HG02588 (cell line): ENCODE results near the gene CIPC.

ENCODE experiments used
- ATAC-seq: cut with Tn5 transposase; IDR thresholded peaks from one replicate; pipeline ENCODE4 v1.9.1; 2021; ENCODE audit warnings: mild to moderate bottlenecking, moderate library complexity; ENCODE audit not compliant: unreplicated experiment

Gene CIPC

DNA sequence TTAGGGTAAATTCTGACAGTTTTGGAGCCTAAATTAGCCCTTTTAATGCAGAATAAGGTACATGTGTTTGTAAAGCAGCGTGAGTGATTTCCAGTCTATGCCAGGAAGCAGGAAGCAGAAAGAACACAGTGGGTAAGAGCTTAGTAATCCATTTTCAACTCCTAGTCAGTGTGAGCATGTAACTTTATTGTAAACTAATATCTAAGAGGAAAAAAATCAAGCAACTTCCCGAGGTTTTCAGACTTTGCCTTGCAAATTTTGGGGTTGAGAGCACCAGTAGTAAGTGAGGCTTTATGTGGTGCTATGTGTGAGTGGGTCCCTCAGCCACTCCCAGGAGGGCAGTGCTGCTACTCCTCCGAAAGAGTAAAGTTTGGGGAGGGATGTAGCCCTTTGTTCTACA, 2.9 kb downstream of the CIPC start:
- ATAC-seq, result no peak

GRCh38 chr14:77102154-77102553, 4.1 kb downstream of the CIPC start:
- no peak for ATAC-seq

GRCh38 chr14:77103475-77103874, 5.4 kb downstream of the CIPC start:
- ATAC-seq, result no peak

- no peak for ATAC-seq
Observed at GRCh38 chr14:77103951-77104350, 5.9 kb downstream of the CIPC start.

DNA sequence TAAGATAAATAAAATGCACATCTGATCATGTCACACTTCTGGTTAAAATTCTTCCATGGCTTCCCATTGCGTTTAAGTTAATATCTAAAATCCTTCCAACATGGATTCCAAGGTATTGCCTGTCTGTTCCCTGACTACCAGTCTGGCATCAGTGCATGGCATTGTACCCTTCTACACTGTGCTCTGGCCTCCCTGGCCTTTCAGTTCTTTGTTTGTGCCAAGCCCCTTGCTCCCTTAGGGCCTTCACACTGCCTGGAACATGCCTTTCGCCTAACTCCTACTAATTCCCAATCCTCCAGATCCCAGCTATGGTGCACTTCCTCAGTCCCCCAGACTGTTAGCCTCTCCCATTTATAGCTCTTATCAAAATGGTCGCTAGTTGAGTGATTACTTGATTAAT, 6.3 kb downstream of the CIPC start:
- no peak for ATAC-seq

DNA sequence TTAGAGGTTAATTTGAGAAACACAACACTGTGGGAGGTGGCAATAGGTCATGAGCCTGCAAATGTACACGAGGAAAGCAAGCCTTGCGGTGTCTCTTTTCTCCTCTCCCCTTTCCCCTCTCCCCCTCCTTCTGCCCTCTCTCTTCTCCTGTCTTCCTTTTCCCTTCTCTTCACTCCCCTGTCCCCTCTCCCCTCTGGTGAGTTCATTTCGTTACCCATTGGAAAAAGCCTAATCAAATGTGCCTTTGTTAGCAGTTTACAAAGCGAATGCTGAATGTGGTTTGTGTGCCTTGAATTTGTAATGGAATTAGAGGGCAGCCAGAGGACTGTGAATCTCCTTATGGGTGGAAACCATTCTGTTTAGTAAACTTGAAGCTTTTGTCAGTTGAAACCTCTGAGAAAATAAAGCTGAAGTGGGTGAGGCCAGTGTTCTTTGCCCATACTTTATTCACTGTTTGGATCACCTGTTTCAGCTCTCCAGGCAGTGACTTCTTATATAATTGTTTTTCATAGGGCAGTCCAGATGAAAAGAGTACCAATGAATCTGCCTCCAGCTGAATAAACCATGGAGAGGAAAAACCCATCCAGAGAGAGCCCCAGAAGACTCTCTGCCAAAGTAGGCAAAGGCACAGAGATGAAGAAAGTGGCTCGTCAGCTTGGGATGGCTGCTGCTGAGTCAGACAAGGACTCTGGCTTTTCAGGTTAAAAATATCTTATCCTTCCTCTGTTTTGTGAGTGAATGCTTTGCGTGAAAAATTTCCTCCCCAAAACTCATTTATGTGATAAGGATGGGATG, 7.3 kb downstream of the CIPC start:
- ATAC-seq, result no peak

GRCh38 chr14:77106666-77107065, 8.6 kb downstream of the CIPC start:
- no peak for ATAC-seq

GRCh38 chr14:77107228-77107627, 9.2 kb downstream of the CIPC start:
- ATAC-seq, result no peak

DNA sequence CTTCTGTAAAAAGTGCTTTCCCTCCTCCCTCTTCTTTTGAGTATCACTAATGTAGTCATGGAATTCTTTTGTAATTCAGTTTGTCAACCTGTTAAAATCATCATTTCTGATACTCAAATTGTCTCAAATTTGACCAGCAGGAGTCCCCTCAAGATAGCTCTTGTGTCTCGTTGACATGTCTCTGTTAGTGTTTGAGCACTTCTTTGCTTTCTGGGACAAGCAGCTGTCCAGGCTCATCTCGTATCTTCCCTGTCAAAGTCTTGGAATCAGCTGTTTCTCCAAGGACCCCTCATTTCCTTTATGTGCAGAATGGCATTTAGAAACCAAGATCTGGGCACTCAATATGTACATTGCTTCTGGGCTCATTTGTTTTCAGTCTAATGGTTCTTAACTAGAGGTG, 10.7 kb downstream of the CIPC start:
- ATAC-seq, result no peak

GRCh38 chr14:77109656-77110055, 11.6 kb downstream of the CIPC start:
- no peak for ATAC-seq

- ATAC-seq, result no peak
Observed at GRCh38 chr14:77110286-77110685, 12.2 kb downstream of the CIPC start.

DNA sequence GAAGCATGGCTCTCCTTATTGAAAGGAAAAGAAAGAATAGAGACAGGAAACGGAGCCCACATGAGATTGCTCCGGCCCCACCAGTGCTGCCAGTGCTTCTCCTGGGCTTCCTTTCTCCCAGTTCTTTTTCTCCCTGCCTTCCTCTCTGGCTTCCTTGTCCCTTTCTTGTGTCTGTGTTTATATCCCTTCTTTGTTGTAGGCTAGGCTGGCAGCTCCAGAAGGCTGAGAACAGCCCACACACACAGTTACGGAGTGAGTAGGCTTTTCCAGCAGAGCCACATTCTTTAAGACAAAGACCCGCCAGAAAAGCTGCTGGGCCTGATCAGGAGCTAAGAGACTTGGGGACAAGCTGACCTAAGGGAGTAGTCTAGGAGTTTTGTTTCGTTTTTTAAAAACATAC, 13.0 kb downstream of the CIPC start:
- ATAC-seq, result no peak

- no peak for ATAC-seq
Observed at GRCh38 chr14:77113644-77114043, 15.6 kb downstream of the CIPC start.

GRCh38 chr14:77114609-77115008, 16.6 kb downstream of the CIPC start:
- no peak for ATAC-seq

DNA sequence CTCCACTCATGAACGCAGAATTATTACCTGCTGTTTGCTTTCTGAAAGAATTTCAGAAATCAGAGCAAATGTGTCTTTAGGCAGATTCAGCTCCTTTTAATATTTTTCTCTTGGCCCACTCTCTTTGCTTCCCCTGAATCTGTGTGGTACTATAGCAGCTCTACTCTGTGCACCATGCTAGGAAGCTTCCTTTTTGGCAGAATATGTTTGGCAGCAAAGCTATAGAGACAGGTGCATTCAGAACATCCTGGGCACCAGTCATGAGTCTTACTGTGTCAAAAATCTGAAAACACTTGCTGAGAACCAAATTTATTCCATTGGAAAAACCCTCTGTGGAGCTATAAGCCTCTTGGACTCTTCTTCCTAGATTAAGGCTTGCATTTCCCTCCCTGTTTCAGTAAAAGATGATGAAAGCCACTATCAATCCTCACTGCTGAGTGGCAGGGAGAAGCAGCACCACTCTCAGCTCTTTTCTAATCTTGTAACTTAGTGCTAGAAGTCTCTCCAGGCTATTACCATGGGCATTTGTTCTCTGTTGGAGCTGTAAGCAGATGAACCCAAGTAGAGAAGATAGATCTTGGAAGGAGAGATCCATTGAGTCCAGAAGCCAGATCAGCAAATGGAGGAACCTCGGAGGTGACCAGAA, 18.2 kb downstream of the CIPC start:
- no peak for ATAC-seq

DNA sequence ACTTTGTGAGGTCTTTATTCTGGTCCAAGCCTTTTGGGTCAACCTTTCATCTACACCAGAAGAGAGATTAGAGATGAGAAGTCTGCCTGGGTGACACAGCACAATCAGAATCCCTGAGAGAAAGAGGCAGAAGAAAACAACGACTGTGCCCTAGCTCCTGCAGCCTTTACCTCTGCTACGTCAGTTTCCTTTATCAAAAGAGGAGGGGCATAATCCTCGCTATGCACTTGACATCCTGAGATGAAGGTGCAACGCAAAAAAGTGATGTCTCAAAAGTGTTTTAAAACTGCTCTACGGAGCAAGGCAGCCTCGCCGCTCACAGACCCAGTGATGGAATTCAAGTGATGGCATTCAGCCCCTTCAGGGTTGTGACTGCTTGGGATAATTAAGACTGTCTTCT, 21.8 kb downstream of the CIPC start:
- ATAC-seq, result no peak

GRCh38 chr14:77120771-77121743, 23.0 kb downstream of the CIPC start:
- peak; percentile 85 for ATAC-seq

GRCh38 chr14:77122526-77123125, 24.6 kb downstream of the CIPC start:
- no peak for ATAC-seq

DNA sequence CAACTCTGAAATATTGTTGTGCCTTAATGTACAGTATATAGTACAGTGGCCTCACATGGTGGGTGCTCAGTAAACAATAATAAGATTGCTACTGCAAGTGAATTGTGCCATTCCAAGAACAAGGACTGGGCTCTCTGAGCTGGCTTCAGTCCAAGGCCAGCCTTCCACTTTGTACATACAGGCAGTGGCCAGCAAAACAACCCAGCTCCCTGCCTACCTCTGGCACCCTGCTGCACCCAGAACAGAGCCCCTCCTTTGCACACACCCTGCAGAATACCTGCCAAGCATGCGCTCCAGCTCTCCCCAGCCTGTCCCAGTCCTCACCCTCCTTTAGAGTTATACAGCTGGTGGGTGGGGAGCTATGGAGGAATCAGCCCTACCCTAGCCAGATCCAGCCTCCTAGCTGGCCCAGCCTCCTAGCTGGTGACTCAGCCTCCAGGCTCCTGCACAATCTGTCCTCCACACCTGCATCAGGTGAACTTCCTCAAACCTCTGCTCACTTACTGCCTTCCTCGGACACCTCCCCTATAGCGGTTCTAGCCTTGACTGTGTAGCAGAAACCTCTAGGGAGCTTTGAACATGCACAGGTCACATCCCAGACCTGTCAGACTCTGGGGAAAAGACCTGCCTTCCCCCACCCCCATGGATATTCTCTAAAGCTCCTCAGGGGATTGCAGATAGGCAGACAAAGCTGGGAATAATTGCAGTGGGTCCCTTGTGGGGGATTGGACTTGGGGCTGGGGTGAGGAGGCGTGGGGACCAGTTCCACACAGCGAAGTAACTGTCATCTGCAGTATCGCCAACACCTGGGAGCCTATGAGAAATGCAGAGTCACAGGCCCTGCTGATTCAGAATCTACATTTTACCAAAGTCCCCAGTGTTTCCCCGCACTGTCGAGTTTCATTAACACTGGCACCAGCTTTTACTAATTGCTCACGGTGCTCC, 25.6 kb downstream of the CIPC start:
- no peak for ATAC-seq
